K562 (cell line): ENCODE data around the gene ANXA8.
"Not testable (repeated sequence)": the region's sequence is repeated elsewhere in the genome, so short reads cannot be mapped to it uniquely, and the experiment has no call there.

Experiments
- CTCF ChIP-seq, 3 experiments: IDR thresholded peaks in 2 of 3; conservative IDR thresholded peaks in 1 of 3; 2 replicates each; pipeline ENCODE4 v1.5.1; 2011 to 2012; ENCODE audit warnings: low read length in 3 of 3, mild to moderate bottlenecking in 3 of 3, control low read depth in 2 of 3, improper control_type of control experiment in 1 of 3, inconsistent platforms in 1 of 3, low read depth in 1 of 3, mixed read lengths in 1 of 3, moderate library complexity in 1 of 3; ENCODE audit not compliant: insufficient read depth in 2 of 3
- E2F3 ChIP-seq: fragments of 250-450 bp; sonication (Bioruptor Pico); IDR thresholded peaks from 2 replicates; pipeline ENCODE4 v1.4.0; 2020; ENCODE audit warnings: mild to moderate bottlenecking
- ETS1 ChIP-seq: conservative IDR thresholded peaks from 2 replicates; pipeline ENCODE4 v1.6.1; 2011; ENCODE audit warnings: low read depth, mild to moderate bottlenecking, low read length; ENCODE audit not compliant: control insufficient read depth
- HMGXB4 ChIP-seq: sonication (generic); formaldehyde crosslinking; IDR thresholded peaks from 2 replicates; pipeline ENCODE4 v1.8.1; 2023; ENCODE audit warnings: mild to moderate bottlenecking, missing genetic modification reagents
- KDM4B ChIP-seq, 2 experiments: fragments of 450-650 bp in 1 of 2; sonication (generic) in 1 of 2; IDR thresholded peaks; 2 replicates each; pipeline ENCODE4 v1.6.1; 2016 to 2017; ENCODE audit warnings: borderline replicate concordance in 2 of 2, antibody characterized with exemption in 1 of 2, low read depth in 1 of 2, mild to moderate bottlenecking in 1 of 2
- NR2C2 ChIP-seq, 2 experiments: fragments of 200-800 bp in 1 of 2; sonication (Bioruptor generic) in 1 of 2; sonication (generic) in 1 of 2; formaldehyde crosslinking in 1 of 2; IDR thresholded peaks; 2 replicates each; pipeline versions ENCODE4 v1.6.1 to v1.8.0; 2016 to 2022; ENCODE audit warnings: mild to moderate bottlenecking in 1 of 2, missing compliant biosample characterization in 1 of 2, missing genetic modification characterization in 1 of 2, missing genetic modification reagents in 1 of 2
- POLR2AphosphoS5 ChIP-seq: IDR thresholded peaks from 2 replicates; pipeline ENCODE4 v1.6.1; 2011; ENCODE audit warnings: mild to moderate bottlenecking, low read depth, low read length, moderate library complexity; ENCODE audit not compliant: control insufficient read depth, insufficient read depth
- POLR2H ChIP-seq: IDR thresholded peaks from 2 replicates; pipeline ENCODE4 v1.6.1; 2016; ENCODE audit warnings: missing genetic modification characterization, low read depth, mild to moderate bottlenecking, control low read depth, missing compliant biosample characterization, moderate library complexity
- REST ChIP-seq, 2 experiments: fragments of 450-650 bp; formaldehyde crosslinking in 1 of 2; IDR thresholded peaks; 2 replicates each; pipeline versions ENCODE4 v1.4.0 to v1.6.1; 2014 to 2020; ENCODE audit warnings: mild to moderate bottlenecking in 2 of 2, borderline replicate concordance in 1 of 2, low read depth in 1 of 2
- TAF1 ChIP-seq: IDR thresholded peaks from 2 replicates; pipeline ENCODE4 v1.6.1; 2011; ENCODE audit warnings: mild to moderate bottlenecking, low read length, moderate library complexity; ENCODE audit not compliant: insufficient read depth, control insufficient read depth, severe bottlenecking; ENCODE audit errors: extremely low read depth
- ZFP36 ChIP-seq: fragments of 150-350 bp; IDR thresholded peaks from 2 replicates; pipeline ENCODE4 v1.6.1; 2018; ENCODE audit warnings: low read length, low read depth; ENCODE audit not compliant: partially characterized antibody
- ZKSCAN8 ChIP-seq: fragments of 200-800 bp; sonication (Bioruptor generic); IDR thresholded peaks from 2 replicates; pipeline ENCODE4 v1.6.1; 2016; ENCODE audit warnings: missing genetic modification characterization, missing compliant biosample characterization
- ZNF274 ChIP-seq: IDR thresholded peaks from 2 replicates; pipeline ENCODE4 v1.6.1; 2011; ENCODE audit warnings: low read depth, mild to moderate bottlenecking, low read length, moderate library complexity, borderline replicate concordance
- ZNF766 ChIP-seq: fragments of 200-800 bp; sonication (Bioruptor generic); conservative IDR thresholded peaks from 2 replicates; pipeline ENCODE4 v1.6.1; 2016; ENCODE audit warnings: missing genetic modification characterization, missing compliant biosample characterization

GRCh38 chr10:47477078-47477477, 6.8 kb downstream of the ANXA8 start:
- TF ChIP-seq TAF1; KDM4B (IDR thresholded peaks at IDR 0.05; ENCODE audit: borderline replicate concordance in 2 of 2, low read depth in 1 of 2); ETS1; CTCF (IDR thresholded peaks at IDR 0.05 in 2 of 3, conservative IDR thresholded peaks at IDR 0.05 in 1 of 3; ENCODE audit: insufficient read depth in 2 of 3, low read depth in 1 of 3, low read length in 3 of 3); REST (IDR thresholded peaks at IDR 0.05; ENCODE audit: borderline replicate concordance); REST (CRISPR knock-in tag; IDR thresholded peaks at IDR 0.05; ENCODE audit: low read depth); NR2C2 (CRISPR knock-in tag; IDR thresholded peaks at IDR 0.05); NR2C2 (tag; IDR thresholded peaks at IDR 0.05); E2F3; POLR2AphosphoS5; POLR2H; ZKSCAN8; HMGXB4 (CRISPR knock-in tag); ZNF274; ZFP36; ZNF766 (CRISPR knock-in tag): not testable (repeated sequence)
